HCT116 (cell line): ENCODE measurements around the gene HOMER2. TPM values are rescaled to one million over a fixed set of nuclear protein-coding genes. Genes with fewer than 3 reads are reported as not detected.

Experiments used
- ATAC-seq: fragments of 200-7000 bp; cut with Tn5 transposase; 2 replicates; pipeline ENCODE4 v1.9.1; 2020; ENCODE audit warnings: mild to moderate bottlenecking, moderate library complexity
- BruUV-seq: library from RNA; stranded (reverse); fragments of 400-500 nt; replicated peaks from 2 replicates; lab custom pipeline; 2021; lab: Mats Ljungman, UMichigan
- CTCF ChIA-PET: fragments of 300-600 bp; sonication (Branson Sonifier 250); formaldehyde crosslinking; loops from one replicate; lab custom pipeline; 2021; ENCODE audit warnings: antibody characterized with exemption; lab: Charles Lee
- POLR2A ChIA-PET: fragments of 300-600, 350-600 bp; sonication (Branson Sonifier 250); formaldehyde crosslinking; loops from one replicate; lab custom pipeline; 2021; ENCODE audit warnings: antibody characterized with exemption; lab: Charles Lee
- RAD21 ChIA-PET, 2 experiments: fragments of 300-600 bp; sonication (Branson Sonifier 250); formaldehyde crosslinking; loops; one replicate each; lab custom pipeline; 2023; ENCODE audit warnings: low total read pairs in 2 of 2; ENCODE audit not compliant: uncharacterized antibody in 2 of 2, unreplicated experiment in 2 of 2, low non-redundant PET in 1 of 2; lab: Charles Lee
- DNase-seq: peaks from one replicate; pipeline ENCODE4 v3.0.0-alpha.2; 2010; ENCODE audit warnings: low read depth, low spot score
- H2AFZ ChIP-seq: fragments of 200-600 bp; shearing (Covaris generic), sonication (generic); 2 replicates; pipeline ENCODE4 v1.6.1; 2017; ENCODE audit warnings: low read depth, mixed run types, mixed read lengths, antibody characterized with exemption, low read length; ENCODE audit not compliant: poor library complexity, severe bottlenecking
- H3K27ac ChIP-seq: 2 replicates; pipeline ENCODE4 v1.5.1; 2012; ENCODE audit warnings: low read depth, low read length
- H3K27me3 ChIP-seq: fragments of 200-600 bp; sonication (generic); 2 replicates; pipeline ENCODE4 v1.6.1; 2016; ENCODE audit warnings: mixed run types, low read length, mixed read lengths; ENCODE audit not compliant: insufficient read depth
- H3K36me3 ChIP-seq, 2 experiments: fragments of 200-500 bp in 1 of 2; fragments of 200-600 bp in 1 of 2; sonication (Bioruptor generic) in 1 of 2; sonication (generic) in 1 of 2; 2 replicates each; pipeline versions ENCODE4 v1.5.1 to v1.6.1; 2014 to 2016; ENCODE audit warnings: low read length in 2 of 2, inconsistent platforms in 1 of 2, mixed read lengths in 1 of 2, mixed run types in 1 of 2; ENCODE audit not compliant: insufficient read depth in 2 of 2, control insufficient read depth in 1 of 2
- H3K4me1 ChIP-seq, 2 experiments: fragments of 200-600 bp in 1 of 2; sonication (generic) in 1 of 2; 2 replicates each; pipeline versions ENCODE4 v1.5.1 to v1.6.1; 2012 to 2017; ENCODE audit warnings: low read length in 2 of 2, inconsistent platforms in 1 of 2, mild to moderate bottlenecking in 1 of 2, mixed read lengths in 1 of 2, mixed run types in 1 of 2, moderate library complexity in 1 of 2; ENCODE audit not compliant: insufficient read depth in 2 of 2, control insufficient read depth in 1 of 2
- H3K4me2 ChIP-seq: fragments of 200-600 bp; sonication (generic); 2 replicates; pipeline ENCODE4 v1.6.1; 2017; ENCODE audit warnings: mixed run types, low read length, mixed read lengths
- H3K4me3 ChIP-seq, 2 experiments: fragments of 200-600 bp in 1 of 2; sonication (generic) in 1 of 2; replicated peaks in 1 of 2; 2 replicates each; pipeline ENCODE4 v1.5.1; 2011 to 2016; ENCODE audit warnings: low read length in 2 of 2, control low read depth in 1 of 2, low read depth in 1 of 2, mild to moderate bottlenecking in 1 of 2, mixed read lengths in 1 of 2, mixed run types in 1 of 2
- H3K79me2 ChIP-seq: fragments of 200-600 bp; sonication (generic); 2 replicates; pipeline ENCODE4 v1.6.1; 2017; ENCODE audit warnings: mild to moderate bottlenecking, mixed run types, low read length, moderate library complexity, mixed read lengths; ENCODE audit not compliant: insufficient read depth
- H3K9ac ChIP-seq: fragments of 200-600 bp; sonication (generic); 2 replicates; pipeline ENCODE4 v1.6.1; 2016; ENCODE audit warnings: low read length, mixed read lengths
- H3K9me2 ChIP-seq: fragments of 200-600 bp; sonication (generic), shearing (Covaris generic); 2 replicates; pipeline ENCODE4 v1.6.1; 2017; ENCODE audit warnings: mixed run types, mild to moderate bottlenecking, moderate library complexity; ENCODE audit not compliant: insufficient read depth
- H3K9me3 ChIP-seq, 2 experiments: fragments of 200-500 bp in 1 of 2; fragments of 200-600 bp in 1 of 2; sonication (Bioruptor generic) in 1 of 2; sonication (generic) in 1 of 2; 2 replicates each; pipeline ENCODE4 v1.6.1; 2014 to 2017; ENCODE audit warnings: low read length in 2 of 2, mixed read lengths in 2 of 2, inconsistent platforms in 1 of 2, low read depth in 1 of 2, mild to moderate bottlenecking in 1 of 2, mixed run types in 1 of 2, moderate library complexity in 1 of 2; ENCODE audit not compliant: control insufficient read depth in 1 of 2, insufficient read depth in 1 of 2
- H4K20me1 ChIP-seq: fragments of 200-600 bp; sonication (generic), shearing (Covaris generic); 2 replicates; pipeline ENCODE4 v1.6.1; 2017; ENCODE audit warnings: mixed run types, mild to moderate bottlenecking, moderate library complexity; ENCODE audit not compliant: insufficient read depth
- CTCF ChIP-seq, 3 experiments: fragments of 200-600 bp in 1 of 3; sonication (generic) in 1 of 3; IDR thresholded peaks in 2 of 3; conservative IDR thresholded peaks in 1 of 3; 2 replicates each; pipeline ENCODE4 v1.5.1; 2012 to 2017; ENCODE audit warnings: low read depth in 2 of 3, low read length in 2 of 3, antibody characterized with exemption in 1 of 3, borderline replicate concordance in 1 of 3, control low read depth in 1 of 3, mild to moderate bottlenecking in 1 of 3, mixed read lengths in 1 of 3, mixed run types in 1 of 3, moderate library complexity in 1 of 3; ENCODE audit not compliant: insufficient read depth in 1 of 3
- EGR1 ChIP-seq: IDR thresholded peaks from 2 replicates; pipeline ENCODE4 v1.6.1; 2012; ENCODE audit warnings: low read depth
- ELF1 ChIP-seq: IDR thresholded peaks from 2 replicates; pipeline ENCODE4 v1.6.1; 2012; ENCODE audit warnings: low read depth, borderline replicate concordance
- EZH2 ChIP-seq: fragments of 200-600 bp; sonication (generic); IDR thresholded peaks from 2 replicates; pipeline ENCODE4 v1.6.1; 2017; ENCODE audit warnings: antibody characterized with exemption, mixed run types
- POLR2A ChIP-seq: IDR thresholded peaks from 2 replicates; pipeline ENCODE4 v1.7.0; 2011; ENCODE audit warnings: borderline replicate concordance; ENCODE audit not compliant: insufficient read depth, insufficient read length; ENCODE audit errors: extremely low read depth
- SP1 ChIP-seq: IDR thresholded peaks from 2 replicates; pipeline ENCODE4 v1.6.1; 2012; ENCODE audit warnings: low read depth
- SRF ChIP-seq: IDR thresholded peaks from 2 replicates; pipeline ENCODE4 v1.6.1; 2012; ENCODE audit warnings: low read depth
- TCF7L2 ChIP-seq: IDR thresholded peaks from 2 replicates; pipeline ENCODE4 v1.7.0; 2011; ENCODE audit warnings: borderline replicate concordance, inconsistent platforms; ENCODE audit not compliant: insufficient read depth, insufficient read length; ENCODE audit errors: extremely low read depth
- ZNF274 ChIP-seq: fragments of 200-500 bp; sonication (Bioruptor generic); IDR thresholded peaks from 2 replicates; pipeline ENCODE4 v1.6.1; 2014; ENCODE audit warnings: mild to moderate bottlenecking, low read depth, low read length, inconsistent platforms
- intact Hi-C: fragments of 100-400 bp; cut with micrococcal nuclease; formaldehyde crosslinking; loops from 2 replicates; pipeline ENCODE4 v1.10.0; 2022
- total RNA-seq: library from RNA; stranded (reverse); gene quantifications from one replicate; pipeline ENCODE4 v1.2.1, GENCODE V29; 2021; ENCODE audit not compliant: unreplicated experiment

HOMER2 gene
- total RNA-seq, 1 experiment from 2014 or later: 3.9 TPM

GRCh38 chr15:82808634-82809041 is 143.9 kb downstream of the HOMER2 start:
- peak overlapping the region in 1 of 2 experiments; percentile 66; a peak in 2 of 4 replicates for H3K4me3 ChIP-seq

More at GRCh38 chr15:82808634-82809041, 143.9 kb downstream of the HOMER2 start:
- intact Hi-C loops: loop anchor here (5.0 kb wide), 2 partner anchors 56 to 266 kb away; partner anchors contain the start of gene RPS17
- H3K79me2 ChIP-seq: peaks cover 30% of the 10 kb centered on the region
- peak overlapping the region; percentile 75 for H2AFZ ChIP-seq
- H3K4me1 ChIP-seq: peaks cover 9 to 29% of the 10 kb centered on the region in 2 experiments; a peak in 2 of 4 replicates
- TF ChIP-seq ZNF274: no peak
- TF ChIP-seq SRF: no peak
- TF ChIP-seq EGR1: no peak
- TF ChIP-seq EZH2: no peak
- TF ChIP-seq ELF1: no peak
- no peak for TF ChIP-seq TCF7L2
- no peak for TF ChIP-seq SP1
- TF ChIP-seq POLR2A: no peak
- TF ChIP-seq CTCF (IDR thresholded peaks at IDR 0.05 in 2 of 3, conservative IDR thresholded peaks at IDR 0.05 in 1 of 3; ENCODE audit: borderline replicate concordance in 1 of 3, insufficient read depth in 1 of 3, low read depth in 2 of 3, low read length in 2 of 3): no peak
- ChIA-PET CTCF (interaction anchor here (1.3 kb wide), 1 partner anchor 277 kb away, joined by 3 read pairs; no protein-coding TSS in a partner anchor), POLR2A (no interaction called here), RAD21 (no interaction called here)
- peak overlapping the region; percentile 90 for H3K9ac ChIP-seq
- H3K27ac ChIP-seq: peak overlapping the region; percentile 96; the same call in 1 of the 2 replicates
- H3K9me3 ChIP-seq: no peaks in the 10 kb centered on the region
- H4K20me1 ChIP-seq: no peaks in the 10 kb centered on the region
- ATAC-seq (no peak), DNase-seq (no peak)
- H3K36me3 ChIP-seq: no peaks in the 10 kb centered on the region; a peak in 1 of 4 replicates
- no peaks in the 10 kb centered on the region for H3K27me3 ChIP-seq
- H3K4me2 ChIP-seq: peak overlapping the region; percentile 88
- no TSS peak for BruUV-seq
- H3K9me2 ChIP-seq: no peaks in the 10 kb centered on the region
